ENCODE results near the gene CAPN15. TPM values are rescaled to one million over a fixed set of nuclear protein-coding genes. Genes with fewer than 3 reads are reported as not detected.

CAPN15 gene
- total RNA-seq, 1 experiment from 2014 or later, result 76.4 TPM

- Mint-ChIP-seq H3K27me3 (ENCODE audit: low read depth) (no peaks in the 10 kb centered on the region; the same call in 1 of the 2 replicates), H3K4me1 (peaks cover 18 to 23% of the 10 kb centered on the region in 2 experiments), H3K27ac (peak overlapping the region in 2 of 3 experiments; percentile 7 to 81; a peak in 2 of 7 replicates), H3K36me3 (ENCODE audit: insufficient read depth in 1 of 3, low read depth in 3 of 3) (peaks cover 0 to 16% (median 14%) of the 10 kb centered on the region in 3 experiments; a peak in 3 of 7 replicates), H3K9me3 (no peaks in the 10 kb centered on the region), H3K4me3 (peak overlapping the region; percentile 56 to 79; a peak in 3 of 5 replicates)
- H3K4me1 ChIP-seq (ENCODE audit: insufficient read depth, low read length), result no peaks in the 10 kb centered on the region; the same call in 1 of the 2 replicates
- WGBS (ENCODE audit: extremely low coverage, insufficient read length, low lambda C conversion rate), result no CpG with 5 or more reads among the region's 8 CpGs
- no peak overlapping the region for H2AFZ ChIP-seq (ENCODE audit: low read length)
- no peak overlapping the region for H4K91ac ChIP-seq (ENCODE audit: insufficient read length, low read depth, low read length)
- TF ChIP-seq, protein P1, sequence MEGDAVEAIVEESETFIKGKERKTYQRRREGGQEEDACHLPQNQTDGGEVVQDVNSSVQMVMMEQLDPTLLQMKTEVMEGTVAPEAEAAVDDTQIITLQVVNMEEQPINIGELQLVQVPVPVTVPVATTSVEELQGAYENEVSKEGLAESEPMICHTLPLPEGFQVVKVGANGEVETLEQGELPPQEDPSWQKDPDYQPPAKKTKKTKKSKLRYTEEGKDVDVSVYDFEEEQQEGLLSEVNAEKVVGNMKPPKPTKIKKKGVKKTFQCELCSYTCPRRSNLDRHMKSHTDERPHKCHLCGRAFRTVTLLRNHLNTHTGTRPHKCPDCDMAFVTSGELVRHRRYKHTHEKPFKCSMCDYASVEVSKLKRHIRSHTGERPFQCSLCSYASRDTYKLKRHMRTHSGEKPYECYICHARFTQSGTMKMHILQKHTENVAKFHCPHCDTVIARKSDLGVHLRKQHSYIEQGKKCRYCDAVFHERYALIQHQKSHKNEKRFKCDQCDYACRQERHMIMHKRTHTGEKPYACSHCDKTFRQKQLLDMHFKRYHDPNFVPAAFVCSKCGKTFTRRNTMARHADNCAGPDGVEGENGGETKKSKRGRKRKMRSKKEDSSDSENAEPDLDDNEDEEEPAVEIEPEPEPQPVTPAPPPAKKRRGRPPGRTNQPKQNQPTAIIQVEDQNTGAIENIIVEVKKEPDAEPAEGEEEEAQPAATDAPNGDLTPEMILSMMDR (conservative IDR thresholded peaks at IDR 0.05), result no peak
- no peak overlapping the region for H3K27ac ChIP-seq (ENCODE audit: insufficient read length, low read depth, low read length)
- no peak overlapping the region for H4K5ac ChIP-seq (ENCODE audit: insufficient read length, low read depth, low read length)
- H3K79me2 ChIP-seq (ENCODE audit: insufficient read depth, low read length), result peaks cover 13% of the 10 kb centered on the region; the same call in 1 of the 2 replicates
- no peaks in the 10 kb centered on the region for H3K27me3 ChIP-seq (ENCODE audit: insufficient read depth, low read length)
- H3K79me1 ChIP-seq (ENCODE audit: insufficient read depth, low read depth, low read length, poor library complexity, severe bottlenecking), result no peaks in the 10 kb centered on the region
- no peak overlapping the region for H2BK20ac ChIP-seq (ENCODE audit: low read depth, low read length, poor library complexity, severe bottlenecking)
- H3K4me2 ChIP-seq (ENCODE audit: insufficient read depth, insufficient read length, low read length), result no peak overlapping the region
- H4K8ac ChIP-seq (replicated peaks; ENCODE audit: insufficient read length, low read depth, low read length), result no peak overlapping the region
- no peak overlapping the region for H3K23ac ChIP-seq (ENCODE audit: insufficient read length, low read depth, low read length)
- H3K9me3 ChIP-seq (ENCODE audit: control insufficient read depth, low read depth, low read length), result no peaks in the 10 kb centered on the region
- H2BK5ac ChIP-seq (ENCODE audit: insufficient read length, low read length), result no peak overlapping the region
- H2BK15ac ChIP-seq (ENCODE audit: low read depth, low read length), result no peak overlapping the region
- no peak overlapping the region for H2BK120ac ChIP-seq (ENCODE audit: low read depth, low read length, poor library complexity, severe bottlenecking)
- no peak overlapping the region for H3T11ph ChIP-seq (ENCODE audit: low read length)
- H3K18ac ChIP-seq (ENCODE audit: insufficient read length, low read depth, low read length), result no peak overlapping the region
- H3K4ac ChIP-seq (ENCODE audit: low read depth, low read length), result no peak overlapping the region
- no peak for DNase-seq
- H2AK5ac ChIP-seq (ENCODE audit: insufficient read length, low read length), result no peak overlapping the region
- no peak overlapping the region for H3K56ac ChIP-seq (ENCODE audit: insufficient read length, low read depth, low read length)
- H3K14ac ChIP-seq (ENCODE audit: insufficient read depth, low read length), result no peak overlapping the region
- peaks cover 3% of the 10 kb centered on the region for H4K20me1 ChIP-seq (ENCODE audit: control insufficient read depth, insufficient read depth, insufficient read length)
- peaks cover 13% of the 10 kb centered on the region for H3K23me2 ChIP-seq (ENCODE audit: insufficient read length, low read depth, low read length, poor library complexity, severe bottlenecking)
- no peak overlapping the region for H2BK12ac ChIP-seq (ENCODE audit: insufficient read length, low read depth, low read length)
- no peak overlapping the region for H3K9ac ChIP-seq (ENCODE audit: extremely low read depth, insufficient read length, low read length)
Measured at GRCh38 chr16:525123-525519, 2.4 kb upstream of the CAPN15 start.

Measured in H9 (cell line).